Dendritic cell treated with granulocyte-macrophage colony-stimulating factor and Interleukin-4, amounts not matched to agents 40 ng/mL and 50 ng/mL, for 4 days (primary cell): ENCODE results near the gene RFTN2.
"Not testable (repeated sequence)": the region's sequence is repeated elsewhere in the genome, so short reads cannot be mapped to it uniquely, and the experiment has no call there.

Source experiments
- H3K27ac Mint-ChIP-seq: one replicate; pipeline ENCODE4 v1.8.0; 2022; ENCODE audit warnings: mild to moderate bottlenecking, mixed read lengths
- H3K27me3 Mint-ChIP-seq: one replicate; pipeline ENCODE4 v1.8.0; 2022; ENCODE audit warnings: mild to moderate bottlenecking, mixed read lengths
- H3K36me3 Mint-ChIP-seq: one replicate; pipeline ENCODE4 v1.8.0; 2022; ENCODE audit warnings: low read depth, mixed read lengths
- H3K4me1 Mint-ChIP-seq: one replicate; pipeline ENCODE4 v1.8.0; 2022; ENCODE audit warnings: low read depth, mixed read lengths
- H3K4me3 Mint-ChIP-seq: one replicate; pipeline ENCODE4 v1.8.0; 2022; ENCODE audit warnings: mild to moderate bottlenecking, moderate library complexity, mixed read lengths
- H3K9me3 Mint-ChIP-seq: one replicate; pipeline ENCODE4 v1.8.0; 2022; ENCODE audit warnings: mixed read lengths
- intact Hi-C: fragments of 100-400 bp; cut with micrococcal nuclease; formaldehyde crosslinking; loops from one replicate; pipeline ENCODE4 v1.15.0; 2022

The RFTN2 gene, protein sequence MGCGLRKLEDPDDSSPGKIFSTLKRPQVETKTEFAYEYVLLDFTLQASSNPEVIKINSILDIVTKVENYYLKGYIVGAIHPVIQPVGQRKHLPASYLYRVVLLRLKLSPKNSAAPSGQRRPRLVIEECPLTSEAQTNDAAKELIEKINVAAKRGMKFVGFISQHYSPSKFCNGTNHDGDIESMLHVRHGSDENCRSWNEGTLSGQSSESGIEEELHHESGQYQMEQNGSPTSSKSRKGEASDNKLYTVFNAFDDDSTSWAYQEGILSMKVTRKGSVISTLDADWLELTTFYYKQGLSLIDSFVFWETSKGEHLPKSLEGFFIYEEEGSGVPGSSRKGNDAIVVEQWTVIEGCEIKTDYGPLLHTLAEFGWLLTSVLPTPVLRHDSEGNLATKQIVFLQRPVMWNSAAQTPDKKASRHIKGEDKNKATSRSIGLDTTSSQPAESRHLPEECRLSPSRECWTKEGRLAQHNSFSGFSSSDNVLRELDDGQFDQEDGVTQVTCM

DNA sequence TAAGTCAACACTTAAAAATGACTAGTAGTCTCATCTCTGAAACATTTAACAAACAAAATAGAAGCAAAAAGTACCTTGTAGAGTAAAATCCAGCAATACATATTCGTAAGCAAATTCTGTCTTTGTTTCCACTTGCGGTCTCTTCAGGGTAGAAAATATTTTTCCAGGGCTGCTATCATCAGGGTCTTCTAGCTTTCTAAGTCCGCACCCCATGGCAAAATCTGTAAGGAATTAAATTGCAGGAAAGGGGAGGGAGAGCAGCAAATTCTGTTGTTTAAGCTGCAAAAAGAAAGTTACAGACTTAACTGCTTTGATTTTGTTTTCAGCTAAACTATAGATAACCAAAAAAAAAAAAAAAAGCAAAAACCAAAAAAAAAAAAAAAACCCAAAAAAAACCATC lies at the start of gene RFTN2:
RFTN2 (minus strand) TSS at position 342 of the 400 bp plus-strand sequence; CDS start at position 213, 129 bp downstream.
- Mint-ChIP-seq H3K36me3 (no peaks in the 10 kb centered on the region), H3K4me1 (no peaks in the 10 kb centered on the region), H3K27ac (no peak within 1 kb of the TSS), H3K9me3 (no peaks in the 10 kb centered on the region), H3K4me3 (no peak within 1 kb of the TSS), H3K27me3 (peaks cover 4% of the 10 kb centered on the region)
- intact Hi-C loops = no loop called here

DNA sequence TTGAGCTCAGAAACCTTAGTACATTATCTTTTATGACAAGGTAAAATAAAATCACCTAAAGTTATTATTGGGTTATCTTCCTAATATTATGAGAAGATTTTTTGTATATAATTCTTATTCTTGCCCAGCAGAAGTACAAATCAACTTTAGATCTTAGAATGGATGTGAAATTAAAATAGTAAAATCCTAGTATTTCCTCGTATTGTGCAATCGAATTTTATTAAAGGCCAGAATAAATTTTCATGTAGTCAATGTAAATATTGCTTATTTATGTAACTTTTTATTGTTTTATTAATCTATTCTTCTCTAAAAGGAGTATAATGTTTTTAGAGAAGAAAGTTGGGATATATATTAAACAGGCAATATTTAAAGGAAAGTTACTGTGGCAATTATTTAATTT lies 42.5 kb upstream of the RFTN2 start:
- H3K27me3 Mint-ChIP-seq = no peaks in the 10 kb centered on the region
- intact Hi-C loops = no loop called here
- H3K27ac Mint-ChIP-seq = no peak overlapping the region
- H3K9me3 Mint-ChIP-seq = no peaks in the 10 kb centered on the region
- no peak overlapping the region for H3K4me3 Mint-ChIP-seq
- no peaks in the 10 kb centered on the region for H3K4me1 Mint-ChIP-seq
- no peaks in the 10 kb centered on the region for H3K36me3 Mint-ChIP-seq

DNA sequence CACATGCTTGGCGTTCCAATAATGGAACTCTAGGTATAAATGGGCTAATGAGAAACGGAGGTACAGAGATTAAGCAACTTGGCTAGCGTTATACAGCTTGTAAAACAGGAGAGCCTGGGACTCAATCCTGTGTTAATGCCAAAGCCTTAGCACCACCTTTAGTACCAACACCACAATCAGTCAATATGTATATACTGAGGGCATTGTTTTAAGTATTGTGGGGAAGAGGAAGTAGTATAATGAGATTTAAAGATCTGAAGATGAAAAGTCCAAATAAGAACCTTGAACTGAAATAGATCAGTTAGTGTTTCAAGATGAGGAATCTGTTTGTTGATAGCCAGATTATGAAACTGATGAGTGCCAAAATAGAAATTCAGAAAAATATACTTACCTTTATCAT lies 37.9 kb upstream of the RFTN2 start:
- Mint-ChIP-seq H3K27ac (no peak overlapping the region), H3K27me3 (no peaks in the 10 kb centered on the region), H3K36me3 (peaks cover 13% of the 10 kb centered on the region), H3K9me3 (no peaks in the 10 kb centered on the region), H3K4me3 (no peak overlapping the region), H3K4me1 (peaks cover 22% of the 10 kb centered on the region)
- intact Hi-C loops = no loop called here

DNA sequence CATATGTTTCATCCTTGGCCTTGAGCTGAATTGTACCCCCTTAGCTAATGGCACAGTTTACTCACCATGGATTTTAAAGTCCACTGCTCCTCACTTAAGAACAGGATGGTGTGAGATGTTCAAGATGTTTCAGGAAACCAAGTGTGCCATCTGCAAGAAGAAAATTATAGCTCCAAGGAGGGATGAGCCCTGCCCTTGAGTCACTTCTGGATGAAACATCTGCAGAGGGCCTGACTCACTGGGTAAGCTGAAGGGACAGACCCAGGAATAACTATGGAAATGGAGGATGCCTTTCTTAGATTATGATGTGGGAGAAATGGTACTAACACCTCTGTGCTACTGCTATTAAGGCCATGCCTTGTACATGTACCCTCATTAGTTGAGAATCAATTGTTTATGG lies 36.2 kb upstream of the RFTN2 start:
- H3K4me1 Mint-ChIP-seq = peaks cover 32% of the 10 kb centered on the region
- no peak overlapping the region for H3K27ac Mint-ChIP-seq
- intact Hi-C loops = no loop called here
- no peaks in the 10 kb centered on the region for H3K9me3 Mint-ChIP-seq
- H3K36me3 Mint-ChIP-seq = peaks cover 13% of the 10 kb centered on the region
- no peaks in the 10 kb centered on the region for H3K27me3 Mint-ChIP-seq
- no peak overlapping the region for H3K4me3 Mint-ChIP-seq

DNA sequence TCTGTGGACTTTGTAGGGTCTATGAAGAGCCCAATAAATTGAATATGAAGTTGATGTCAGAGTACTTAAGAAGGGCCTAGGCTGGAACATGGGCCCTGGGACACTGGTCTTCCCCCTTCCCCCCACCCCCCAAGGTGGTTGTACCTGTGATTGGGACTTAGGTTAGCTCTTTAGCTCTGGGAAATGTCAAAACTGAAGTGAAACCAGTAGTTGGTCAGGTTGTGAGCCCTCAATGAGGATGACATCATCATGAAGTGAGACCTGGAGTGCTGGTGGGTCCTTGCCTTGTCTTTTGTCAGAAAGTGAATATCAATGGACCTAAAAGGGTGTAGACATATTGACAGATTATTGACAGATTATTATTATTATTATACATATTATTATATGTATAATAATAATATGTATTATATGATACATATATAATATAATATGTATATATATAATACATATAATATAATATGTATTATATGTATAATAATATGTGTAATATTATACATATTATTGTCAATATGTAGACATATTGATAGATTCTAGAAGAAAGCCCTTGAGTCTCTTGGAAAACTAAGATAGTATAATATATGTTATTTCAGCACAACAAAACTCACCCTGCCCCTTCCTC lies 35.1 kb upstream of the RFTN2 start:
- H3K27ac Mint-ChIP-seq = no peak overlapping the region
- peaks cover 40% of the 10 kb centered on the region for H3K4me1 Mint-ChIP-seq
- no peaks in the 10 kb centered on the region for H3K27me3 Mint-ChIP-seq
- no peak overlapping the region for H3K4me3 Mint-ChIP-seq
- peaks cover 19% of the 10 kb centered on the region for H3K36me3 Mint-ChIP-seq
- intact Hi-C loops = no loop called here
- H3K9me3 Mint-ChIP-seq = no peaks in the 10 kb centered on the region

DNA sequence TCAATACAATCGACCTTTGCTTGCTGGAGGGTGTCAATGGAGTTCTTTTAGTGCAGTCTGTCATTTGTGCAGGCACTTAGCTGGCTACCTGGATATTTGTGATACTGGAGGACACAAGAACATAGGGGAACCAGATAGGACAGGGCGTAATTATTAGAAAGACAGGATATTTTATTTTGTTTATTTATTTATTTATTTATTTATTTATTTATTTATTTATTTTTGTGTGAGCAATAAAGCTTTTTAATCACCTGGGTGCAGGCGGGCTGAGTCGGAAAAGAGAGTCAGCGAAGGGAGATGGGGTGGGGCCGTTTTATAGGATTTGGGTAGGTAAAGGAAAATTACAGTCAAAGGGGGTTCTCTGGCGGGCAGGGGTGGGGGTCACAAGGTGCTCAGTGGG lies 33.8 kb upstream of the RFTN2 start:
- H3K9me3 Mint-ChIP-seq, H3K27ac Mint-ChIP-seq, H3K4me3 Mint-ChIP-seq, H3K27me3 Mint-ChIP-seq: not testable (repeated sequence)
- peaks cover 23% of the 10 kb centered on the region for H3K36me3 Mint-ChIP-seq
- intact Hi-C loops = loop anchor here (5.0 to 10.0 kb wide), 5 partner anchors 192 to 1074 kb away; partner anchors contain the start of genes CCDC150, COQ10B and MOB4
- H3K4me1 Mint-ChIP-seq = peaks cover 46% of the 10 kb centered on the region

DNA sequence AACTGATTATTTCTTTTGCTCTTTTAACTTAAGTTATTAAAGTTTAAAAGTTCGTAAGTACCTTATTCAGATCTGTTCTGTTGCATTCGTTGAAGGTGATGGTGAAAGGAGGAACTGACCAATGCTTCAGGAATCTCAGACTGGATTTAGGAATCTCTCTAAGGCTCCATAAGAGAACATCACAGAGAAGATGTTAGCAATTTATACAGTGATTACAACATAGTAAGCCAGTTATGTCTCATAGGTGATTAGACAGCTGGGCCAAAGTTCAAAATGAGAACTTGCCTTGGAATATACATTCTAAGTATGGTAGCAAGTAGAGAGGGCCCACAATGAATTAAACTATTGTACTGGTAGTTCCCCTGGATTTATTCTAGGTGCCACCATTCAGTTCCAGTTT lies 32.9 kb upstream of the RFTN2 start:
- Mint-ChIP-seq H3K27ac (no peak overlapping the region), H3K4me1 (peaks cover 46% of the 10 kb centered on the region), H3K9me3 (no peaks in the 10 kb centered on the region), H3K27me3 (no peaks in the 10 kb centered on the region), H3K36me3 (peaks cover 23% of the 10 kb centered on the region), H3K4me3 (no peak overlapping the region)
- intact Hi-C loops = loop anchor here (5.0 to 10.0 kb wide), 5 partner anchors 191 to 1074 kb away; partner anchors contain the start of genes CCDC150, COQ10B and MOB4

DNA sequence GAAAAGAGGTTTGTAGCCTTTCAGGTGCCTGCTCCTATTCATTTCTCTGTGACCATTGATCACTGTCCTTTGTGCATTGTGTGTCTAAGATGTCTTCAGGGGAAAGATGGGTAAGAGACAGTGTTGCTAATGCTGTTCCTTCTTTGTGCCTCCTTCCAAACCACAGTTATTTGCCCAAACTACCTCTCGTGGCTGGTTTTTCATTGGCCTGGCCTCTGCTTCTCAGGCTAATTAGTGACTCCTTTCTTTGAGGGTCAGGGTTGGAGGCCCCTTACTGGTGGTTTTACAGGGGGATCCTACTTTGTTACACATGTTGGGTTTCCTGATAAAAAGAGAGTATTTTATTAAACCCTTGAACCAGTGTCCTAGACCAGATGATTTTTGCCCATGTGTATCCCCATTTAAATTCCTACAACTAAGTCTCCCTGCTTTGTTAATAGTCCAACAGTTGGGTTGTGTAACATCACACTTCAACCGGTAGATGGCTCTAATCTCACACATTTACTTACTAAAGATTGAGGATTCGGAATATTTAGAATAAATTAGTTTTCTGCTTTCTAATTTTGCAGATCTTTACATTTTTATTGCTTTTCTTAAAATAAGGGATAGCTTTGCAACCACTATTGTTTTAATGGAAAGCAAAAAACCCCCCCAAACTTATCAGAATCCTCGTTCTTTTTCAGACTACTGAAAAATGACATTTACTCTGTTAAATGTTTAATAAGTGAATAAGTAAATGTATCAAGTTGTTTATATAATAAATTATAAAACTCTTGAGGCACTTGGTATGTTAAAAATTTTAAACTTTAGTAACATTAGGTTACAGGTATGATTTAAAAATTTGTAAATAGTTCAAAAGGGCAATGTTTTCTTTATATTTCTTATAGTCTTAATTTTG lies 32.2 kb upstream of the RFTN2 start:
- peaks cover 23% of the 10 kb centered on the region for H3K36me3 Mint-ChIP-seq
- peaks cover 46% of the 10 kb centered on the region for H3K4me1 Mint-ChIP-seq
- no peak overlapping the region for H3K27ac Mint-ChIP-seq
- no peaks in the 10 kb centered on the region for H3K9me3 Mint-ChIP-seq
- peak overlapping the region; percentile 17 for H3K4me3 Mint-ChIP-seq
- no peaks in the 10 kb centered on the region for H3K27me3 Mint-ChIP-seq
- intact Hi-C loops = loop anchor here (1.0 to 10.0 kb wide), 6 partner anchors 71 to 1073 kb away; partner anchors contain the start of genes CCDC150, COQ10B and MOB4

DNA sequence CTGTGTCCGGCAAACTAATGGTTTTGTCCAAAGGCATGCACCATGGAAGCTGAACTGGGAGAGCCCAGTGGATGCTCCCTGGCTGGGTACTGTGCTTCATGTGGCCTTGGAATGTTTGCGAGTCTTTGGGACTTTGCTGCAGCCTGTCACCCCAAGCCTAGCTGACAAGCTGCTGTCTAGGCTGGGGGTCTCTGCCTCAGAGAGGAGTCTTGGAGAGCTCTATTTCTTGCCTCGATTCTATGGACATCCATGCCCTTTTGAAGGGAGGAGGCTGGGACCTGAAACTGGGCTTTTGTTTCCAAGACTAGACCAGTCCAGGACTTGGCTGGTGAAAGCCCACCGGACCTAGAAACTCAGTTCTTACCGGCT lies 31.4 kb upstream of the RFTN2 start:
- no peak overlapping the region for H3K27ac Mint-ChIP-seq
- intact Hi-C loops = loop anchor here (1.0 to 10.0 kb wide), 6 partner anchors 71 to 1072 kb away; partner anchors contain the start of genes CCDC150, COQ10B and MOB4
- H3K27me3 Mint-ChIP-seq = peaks cover 2% of the 10 kb centered on the region
- no peaks in the 10 kb centered on the region for H3K9me3 Mint-ChIP-seq
- peaks cover 40% of the 10 kb centered on the region for H3K4me1 Mint-ChIP-seq
- peaks cover 23% of the 10 kb centered on the region for H3K36me3 Mint-ChIP-seq
- peak overlapping the region; percentile 88 for H3K4me3 Mint-ChIP-seq

DNA sequence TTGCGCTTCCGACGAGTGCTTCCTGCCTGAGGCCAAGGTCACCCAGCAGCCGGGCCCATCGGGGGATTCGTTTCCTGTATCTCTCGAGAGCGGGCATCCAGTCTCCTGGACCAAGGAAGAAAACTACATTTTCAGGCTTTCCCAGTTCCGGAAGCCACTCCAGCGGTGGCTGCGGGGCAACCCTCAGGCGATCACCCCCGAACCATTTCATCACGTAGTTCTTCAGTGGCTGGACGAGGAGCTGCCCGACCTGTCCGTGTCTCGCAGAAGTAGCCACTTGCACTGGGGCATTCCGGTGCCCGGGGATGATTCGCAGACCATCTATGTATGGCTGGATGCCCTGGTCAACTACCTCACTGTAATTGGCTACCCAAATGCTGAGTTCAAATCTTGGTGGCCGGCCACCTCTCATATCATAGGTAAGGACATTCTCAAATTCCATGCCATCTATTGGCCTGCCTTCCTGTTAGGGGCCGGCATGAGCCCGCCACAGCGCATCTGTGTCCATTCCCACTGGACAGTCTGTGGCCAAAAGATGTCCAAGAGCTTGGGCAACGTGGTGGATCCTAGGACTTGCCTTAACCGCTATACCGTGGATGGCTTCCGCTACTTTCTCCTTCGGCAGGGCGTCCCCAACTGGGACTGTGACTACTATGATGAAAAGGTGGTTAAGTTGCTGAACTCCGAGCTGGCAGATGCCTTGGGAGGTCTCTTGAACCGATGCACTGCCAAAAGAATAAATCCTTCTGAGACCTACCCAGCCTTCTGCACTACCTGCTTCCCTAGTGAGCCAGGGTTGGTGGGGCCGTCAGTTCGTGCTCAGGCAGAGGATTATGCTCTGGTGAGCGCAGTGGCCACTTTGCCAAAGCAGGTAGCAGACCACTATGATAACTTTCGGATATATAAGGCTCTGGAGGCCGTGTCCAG lies 30.8 kb upstream of the RFTN2 start:
- H3K27ac Mint-ChIP-seq = peak overlapping the region; percentile 84
- H3K4me3 Mint-ChIP-seq = peak overlapping the region; percentile 88
- H3K4me1 Mint-ChIP-seq = peaks cover 40% of the 10 kb centered on the region
- H3K9me3 Mint-ChIP-seq = no peaks in the 10 kb centered on the region
- intact Hi-C loops = loop anchor here (5.0 to 10.0 kb wide), 5 partner anchors 189 to 1071 kb away; partner anchors contain the start of genes CCDC150, COQ10B and MOB4
- peaks cover 23% of the 10 kb centered on the region for H3K36me3 Mint-ChIP-seq
- H3K27me3 Mint-ChIP-seq = peaks cover 4% of the 10 kb centered on the region

DNA sequence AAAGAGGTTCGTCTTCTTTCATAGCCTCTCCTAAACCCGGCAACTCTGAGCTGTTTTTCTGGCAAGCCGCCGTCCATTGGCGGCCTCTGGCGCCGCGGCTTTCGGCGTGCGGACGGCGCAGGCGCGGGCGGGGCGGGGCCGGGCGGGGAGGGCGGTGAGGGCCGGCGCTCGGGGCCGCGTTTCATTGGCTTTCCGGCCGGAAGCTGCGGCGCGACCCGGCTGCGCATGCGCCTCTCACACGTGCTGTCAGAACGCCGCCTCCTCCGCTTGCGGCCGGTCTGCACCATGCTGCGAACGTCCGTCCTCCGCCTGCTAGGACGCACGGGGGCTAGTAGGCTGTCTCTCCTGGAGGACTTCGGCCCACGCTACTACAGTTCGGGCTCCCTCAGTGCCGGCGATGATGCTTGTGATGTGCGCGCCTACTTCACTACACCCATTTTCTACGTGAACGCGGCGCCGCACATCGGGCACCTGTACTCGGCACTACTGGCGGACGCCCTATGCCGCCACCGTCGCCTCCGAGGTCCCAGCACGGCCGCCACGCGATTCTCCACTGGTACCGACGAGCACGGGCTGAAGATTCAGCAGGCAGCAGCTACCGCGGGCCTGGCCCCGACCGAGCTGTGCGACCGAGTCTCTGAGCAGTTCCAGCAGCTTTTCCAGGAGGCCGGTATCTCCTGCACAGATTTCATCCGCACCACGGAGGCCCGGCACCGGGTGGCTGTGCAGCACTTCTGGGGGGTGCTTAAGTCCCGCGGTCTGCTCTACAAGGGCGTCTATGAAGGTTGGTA lies 29.9 kb upstream of the RFTN2 start, which contains the start of gene MARS2:
MARS2 (plus strand) TSS at position 249 of the 791 bp plus-strand sequence; CDS start at position 286, 37 bp downstream.
- Mint-ChIP-seq H3K27me3 (peaks cover 4% of the 10 kb centered on the region), H3K4me1 (peaks cover 40% of the 10 kb centered on the region), H3K4me3 (peak within 1 kb of the TSS; percentile 88), H3K9me3 (no peaks in the 10 kb centered on the region), H3K27ac (peak within 1 kb of the TSS; percentile 84), H3K36me3 (peaks cover 23% of the 10 kb centered on the region)
- intact Hi-C loops = loop anchor here (5.0 to 10.0 kb wide), 5 partner anchors 188 to 1071 kb away; partner anchors contain the start of genes CCDC150, COQ10B and MOB4
